ENCODE data around the gene ROCK2. TPM values are rescaled to one million over a fixed set of nuclear protein-coding genes. Genes with fewer than 3 reads are reported as not detected.
A peak's percentile ranks its signal among the peaks of the same experiment; 100 is the strongest.
"Not testable (repeated sequence)": the region's sequence is repeated elsewhere in the genome, so short reads cannot be mapped to it uniquely, and the experiment has no call there.

The ROCK2 gene
- total RNA-seq, 1 experiment from 2014 or later: 25.9 TPM

- TF ChIP-seq ERG (CRISPR knock-in tag; IDR thresholded peaks at IDR 0.05) (no peak), GTF2I (CRISPR knock-in tag; conservative IDR thresholded peaks at IDR 0.05) (no peak), ATF1 (CRISPR knock-in tag; IDR thresholded peaks at IDR 0.05) (no peak), ARID4B (CRISPR knock-in tag; IDR thresholded peaks at IDR 0.05; ENCODE audit: borderline replicate concordance) (no peak), ZBTB21 (CRISPR knock-in tag; IDR thresholded peaks at IDR 0.05; ENCODE audit: borderline replicate concordance) (no peak), ZBTB43 (CRISPR knock-in tag; IDR thresholded peaks at IDR 0.05) (no peak)
Observed at GRCh38 chr2:11166476-11166875, 178.0 kb downstream of the ROCK2 start (continued).

- H3K4me1 Mint-ChIP-seq, CTCF ChIA-PET, ATAC-seq: not testable (repeated sequence)
Observed at GRCh38 chr2:11165046-11165445, 179.4 kb downstream of the ROCK2 start.

GRCh38 chr2:11163439-11164317 lies 180.8 kb downstream of the ROCK2 start:
- no peak for DNase-seq (ENCODE audit: low spot score)
- ChIA-PET POLR2A (interaction anchor here (0.6 kb wide), 2 partner anchors 35 to 130 kb away, joined by 3 to 4 read pairs; no protein-coding TSS in a partner anchor), CTCF (interaction anchor here (1.1 to 1.3 kb wide), 2 partner anchors 31 to 283 kb away, joined by 3 to 8 read pairs; a partner anchor contains a TSS)
- H3K27ac Mint-ChIP-seq: 0 out of 2 replicates have a peak overlapping the region, but pooled peaks have one; percentile 57
- no peak for TF ChIP-seq CREB1 (CRISPR knock-in tag; IDR thresholded peaks at IDR 0.05)
- no peak for TF ChIP-seq FOXP1 (CRISPR knock-in tag; IDR thresholded peaks at IDR 0.05; ENCODE audit: borderline replicate concordance)
- TF ChIP-seq ZNF121 (CRISPR knock-in tag; IDR thresholded peaks at IDR 0.05): no peak
- H3K4me1 Mint-ChIP-seq: peaks cover 3% of the 10 kb centered on the region; the same call in 1 of the 2 replicates
- ATAC-seq: no peak
- no peak overlapping the region for H3K4me3 Mint-ChIP-seq
- H3K36me3 Mint-ChIP-seq: no peaks in the 10 kb centered on the region
- no peaks in the 10 kb centered on the region for H3K9me3 Mint-ChIP-seq
- no peaks in the 10 kb centered on the region for H3K27me3 Mint-ChIP-seq (ENCODE audit: low read depth)

More at GRCh38 chr2:11165046-11165445, 179.4 kb downstream of the ROCK2 start:
- H3K36me3 Mint-ChIP-seq; H3K27me3 Mint-ChIP-seq (ENCODE audit: low read depth); DNase-seq (ENCODE audit: low spot score); H3K27ac Mint-ChIP-seq; POLR2A ChIA-PET; H3K9me3 Mint-ChIP-seq; H3K4me3 Mint-ChIP-seq: not testable (repeated sequence)

- Mint-ChIP-seq H3K9me3 (no peaks in the 10 kb centered on the region), H3K27me3 (ENCODE audit: low read depth) (peaks cover 1% of the 10 kb centered on the region; the same call in 1 of the 2 replicates), H3K27ac (no peak overlapping the region), H3K36me3 (no peaks in the 10 kb centered on the region), H3K4me1 (no peaks in the 10 kb centered on the region), H3K4me3 (no peak overlapping the region)
- POLR2A ChIA-PET: no interaction called here
- CTCF ChIA-PET: interaction anchor here (1.1 to 2.1 kb wide), 2 partner anchors 28 to 29 kb away, joined by 6 to 8 read pairs; a partner anchor contains a TSS
- no peak for ATAC-seq
- no peak for DNase-seq (ENCODE audit: low spot score)
- TF ChIP-seq GTF2I (CRISPR knock-in tag; conservative IDR thresholded peaks at IDR 0.05): no peak
- TF ChIP-seq ARID4B (CRISPR knock-in tag; IDR thresholded peaks at IDR 0.05; ENCODE audit: borderline replicate concordance): no peak
- no peak for TF ChIP-seq RELA (CRISPR knock-in tag; IDR thresholded peaks at IDR 0.05; ENCODE audit: borderline replicate concordance)
- TF ChIP-seq SOX15 (CRISPR knock-in tag; IDR thresholded peaks at IDR 0.05): no peak
- TF ChIP-seq ATF1 (CRISPR knock-in tag; IDR thresholded peaks at IDR 0.05): no peak
- no peak for TF ChIP-seq ZMAT4 (CRISPR knock-in tag; IDR thresholded peaks at IDR 0.05)
- TF ChIP-seq CTCF (IDR thresholded peaks at IDR 0.05): no peak
Observed at GRCh38 chr2:11161747-11162146, 182.7 kb downstream of the ROCK2 start.

Measured in WTC11 (cell line).